IMR-90 (cell line): ENCODE data around the gene HOXC13. TPM values are rescaled to one million over a fixed set of nuclear protein-coding genes. Genes with fewer than 3 reads are reported as not detected.

Experiments used
- ATAC-seq: fragments of 200-7000 bp; cut with Tn5 transposase; 2 replicates; pipeline ENCODE4 v1.9.1; 2020; ENCODE audit warnings: low read depth, mild to moderate bottlenecking, moderate library complexity
- BruUV-seq: library from RNA; stranded (reverse); fragments of 400-500 nt; replicated peaks from 2 replicates; lab custom pipeline; 2021; lab: Mats Ljungman, UMichigan
- CTCF ChIA-PET: fragments of 300-600 bp; formaldehyde crosslinking; extraction: SDS; loops from one replicate; lab custom pipeline; 2021; ENCODE audit warnings: antibody characterized with exemption; lab: Yijun Ruan, JAX
- POLR2A ChIA-PET: fragments of 300-600 bp; sonication (Branson Sonifier 250); formaldehyde crosslinking; loops from one replicate; lab custom pipeline; 2022; ENCODE audit warnings: antibody characterized with exemption; ENCODE audit not compliant: unreplicated experiment; lab: Charles Lee
- DNase-seq: peaks from one replicate; pipeline ENCODE4 v3.0.0; 2013
- H2AFZ ChIP-seq: replicated peaks from 2 replicates; pipeline ENCODE3; 2013; ENCODE audit warnings: low read length, mild to moderate bottlenecking; ENCODE audit not compliant: poor library complexity
- H2AK5ac ChIP-seq: 2 replicates; pipeline ENCODE4 v1.6.1; 2013; ENCODE audit warnings: low read depth, low read length, inconsistent platforms
- H2AK9ac ChIP-seq: replicated peaks from 2 replicates; pipeline ENCODE3; 2013; ENCODE audit warnings: mild to moderate bottlenecking, low read depth, low read length, moderate library complexity; ENCODE audit not compliant: poor library complexity
- H2BK120ac ChIP-seq: 2 replicates; pipeline ENCODE4 v1.6.1; 2013; ENCODE audit warnings: low read depth, low read length, inconsistent platforms
- H2BK15ac ChIP-seq: 3 replicates; pipeline ENCODE4 v1.6.1; 2013; ENCODE audit warnings: low read depth, low read length, inconsistent platforms
- H2BK20ac ChIP-seq: 2 replicates; pipeline ENCODE4 v1.6.1; 2013; ENCODE audit warnings: low read depth, mild to moderate bottlenecking, inconsistent platforms, low read length, moderate library complexity
- H2BK5ac ChIP-seq: 2 replicates; pipeline ENCODE4 v1.6.1; 2013; ENCODE audit warnings: mild to moderate bottlenecking, low read depth, low read length, inconsistent platforms; ENCODE audit not compliant: poor library complexity, severe bottlenecking
- H3K14ac ChIP-seq: replicated peaks from 2 replicates; pipeline ENCODE4 v1.6.1; 2013; ENCODE audit warnings: low read depth, low read length, inconsistent platforms
- H3K18ac ChIP-seq: 2 replicates; pipeline ENCODE4 v1.6.1; 2013; ENCODE audit warnings: low read depth, low read length, control low read depth
- H3K23ac ChIP-seq: 2 replicates; pipeline ENCODE4 v1.6.1; 2013; ENCODE audit warnings: low read depth, low read length, inconsistent platforms
- H3K27ac ChIP-seq: 2 replicates; pipeline ENCODE4 v1.5.1; 2013; ENCODE audit warnings: mild to moderate bottlenecking, control low read depth, low read length; ENCODE audit not compliant: insufficient read depth
- H3K27me3 ChIP-seq: 2 replicates; pipeline ENCODE4 v1.6.1; 2013; ENCODE audit warnings: low read length; ENCODE audit not compliant: control insufficient read depth, insufficient read depth
- H3K36me3 ChIP-seq: 2 replicates; pipeline ENCODE4 v1.6.1; 2013; ENCODE audit warnings: low read length, mixed read lengths; ENCODE audit not compliant: control insufficient read depth, insufficient read depth
- H3K4ac ChIP-seq: 2 replicates; pipeline ENCODE4 v1.6.1; 2013; ENCODE audit warnings: low read depth, low read length, inconsistent platforms
- H3K4me1 ChIP-seq: 2 replicates; pipeline ENCODE4 v1.6.1; 2013; ENCODE audit warnings: low read length, mixed read lengths; ENCODE audit not compliant: control insufficient read depth, insufficient read depth
- H3K4me2 ChIP-seq: 2 replicates; pipeline ENCODE4 v1.6.1; 2013; ENCODE audit warnings: low read depth, mild to moderate bottlenecking, control low read depth, low read length, moderate library complexity
- H3K4me3 ChIP-seq: 2 replicates; pipeline ENCODE4 v1.5.1; 2013; ENCODE audit warnings: low read depth, mild to moderate bottlenecking, control low read depth, low read length, moderate library complexity; ENCODE audit not compliant: insufficient read depth
- H3K56ac ChIP-seq: 2 replicates; pipeline ENCODE4 v1.6.1; 2013; ENCODE audit warnings: low read length, inconsistent platforms; ENCODE audit not compliant: insufficient read depth; ENCODE audit errors: extremely low read depth
- H3K79me1 ChIP-seq, 2 experiments: 2 replicates each; pipeline ENCODE4 v1.6.1; 2013; ENCODE audit warnings: low read length in 2 of 2, inconsistent platforms in 1 of 2, low read depth in 1 of 2
- H3K9ac ChIP-seq: 2 replicates; pipeline ENCODE4 v1.6.1; 2013; ENCODE audit warnings: low read depth, low read length, control low read depth
- H3K9me1 ChIP-seq: 2 replicates; pipeline ENCODE4 v1.6.1; 2013; ENCODE audit warnings: low read length, inconsistent platforms; ENCODE audit not compliant: insufficient read depth
- H3K9me3 ChIP-seq: 2 replicates; pipeline ENCODE4 v1.6.1; 2013; ENCODE audit warnings: low read length; ENCODE audit not compliant: control insufficient read depth, insufficient read depth
- H4K20me1 ChIP-seq: 2 replicates; pipeline ENCODE4 v1.6.1; 2013; ENCODE audit warnings: low read length, inconsistent platforms; ENCODE audit not compliant: insufficient read depth
- H4K5ac ChIP-seq: 2 replicates; pipeline ENCODE4 v1.6.1; 2013; ENCODE audit warnings: mild to moderate bottlenecking, low read depth, low read length, control low read depth
- H4K8ac ChIP-seq, 2 experiments: 2 replicates each; pipeline ENCODE4 v1.6.1; 2013; ENCODE audit warnings: low read depth in 2 of 2, low read length in 2 of 2, control low read depth in 1 of 2, inconsistent platforms in 1 of 2
- H4K91ac ChIP-seq: 2 replicates; pipeline ENCODE4 v1.6.1; 2013; ENCODE audit warnings: low read depth, low read length, inconsistent platforms; ENCODE audit not compliant: insufficient read depth
- BHLHE40 ChIP-seq: fragments of 150-350 bp; IDR thresholded peaks from 2 replicates; pipeline ENCODE4 v1.6.1; 2016; ENCODE audit warnings: mild to moderate bottlenecking, low read depth, low read length
- CEBPB ChIP-seq: IDR thresholded peaks from 2 replicates; pipeline ENCODE4 v1.6.1; 2012; ENCODE audit warnings: low read depth, low read length, improper control_type of control experiment
- CHD1 ChIP-seq: IDR thresholded peaks from 2 replicates; pipeline ENCODE4 v1.6.1; 2012; ENCODE audit warnings: low read depth, low read length, improper control_type of control experiment
- CTCF ChIP-seq: conservative IDR thresholded peaks from 2 replicates; pipeline ENCODE4 v1.5.1; 2012; ENCODE audit warnings: mild to moderate bottlenecking, low read depth, low read length, improper control_type of control experiment
- FOS ChIP-seq: fragments of 150-350 bp; IDR thresholded peaks from 2 replicates; pipeline ENCODE4 v1.6.1; 2016; ENCODE audit warnings: low read depth, low read length
- MAFK ChIP-seq: IDR thresholded peaks from 2 replicates; pipeline ENCODE4 v1.6.1; 2012; ENCODE audit warnings: low read depth, low read length, improper control_type of control experiment
- MAZ ChIP-seq: IDR thresholded peaks from 2 replicates; pipeline ENCODE4 v1.6.1; 2012; ENCODE audit warnings: low read depth, mild to moderate bottlenecking, low read length, improper control_type of control experiment, moderate library complexity, borderline replicate concordance
- MXI1 ChIP-seq: IDR thresholded peaks from 2 replicates; pipeline ENCODE4 v1.6.1; 2012; ENCODE audit warnings: low read depth, mild to moderate bottlenecking, low read length, moderate library complexity, borderline replicate concordance
- NFE2L2 ChIP-seq: fragments of 150-350 bp; IDR thresholded peaks from 2 replicates; pipeline ENCODE4 v1.6.1; 2016; ENCODE audit warnings: low read depth, mild to moderate bottlenecking, low read length
- POLR2A ChIP-seq: IDR thresholded peaks from 2 replicates; pipeline ENCODE4 v1.6.1; 2012; ENCODE audit warnings: mild to moderate bottlenecking, low read depth, low read length
- RAD21 ChIP-seq: IDR thresholded peaks from 2 replicates; pipeline ENCODE4 v1.6.1; 2012; ENCODE audit warnings: low read length, improper control_type of control experiment
- RCOR1 ChIP-seq: IDR thresholded peaks from 2 replicates; pipeline ENCODE4 v1.6.1; 2012; ENCODE audit warnings: mild to moderate bottlenecking, low read length, improper control_type of control experiment; ENCODE audit not compliant: insufficient replicate concordance
- RFX5 ChIP-seq: IDR thresholded peaks from 2 replicates; pipeline ENCODE4 v1.8.0; 2012; ENCODE audit warnings: low read depth, mild to moderate bottlenecking, low read length, moderate library complexity
- SMC3 ChIP-seq: fragments of 150-350 bp; IDR thresholded peaks from 2 replicates; pipeline ENCODE4 v1.6.1; 2016; ENCODE audit warnings: low read depth, mild to moderate bottlenecking, antibody characterized with exemption, low read length, moderate library complexity
- USF2 ChIP-seq: fragments of 150-350 bp; IDR thresholded peaks from 2 replicates; pipeline ENCODE4 v1.6.1; 2017; ENCODE audit warnings: mild to moderate bottlenecking, antibody characterized with exemption, low read length, low read depth
- WGBS, 2 experiments: methylation state at CpG; one replicate each; pipeline versions ENCODE4 v1.1.5 to v1.1.7; 2013; ENCODE audit warnings: missing lambda C conversion rate in 2 of 2; ENCODE audit not compliant: insufficient read length in 1 of 2; ENCODE audit errors: extremely low coverage in 2 of 2; 5-methylcytosine and 5-hydroxymethylcytosine counted together
- dilution Hi-C: fragments of 300-500 bp; cut with HindIII; formaldehyde crosslinking; loops from one replicate; pipeline ENCODE4 v1.14.3; 2018; ENCODE audit warnings: low sequenced_read_pairs; ENCODE audit not compliant: unreplicated experiment
- in situ Hi-C: fragments of 300-500 bp; cut with MboI; formaldehyde crosslinking; loops from 3 replicates; pipeline ENCODE4 v1.14.3; 2019; ENCODE audit warnings: low sequenced_read_pairs, inconsistent platforms, mixed read lengths
- intact Hi-C: fragments of 100-400 bp; cut with micrococcal nuclease; formaldehyde crosslinking; loops from 2 replicates; pipeline ENCODE4 v1.10.0; 2022
- polyA plus RNA-seq, 3 experiments: library from polyadenylated mRNA; depleted of rRNA; stranded (reverse); fragments of >200 nt; gene quantifications; 2 replicates each; pipeline ENCODE4 v1.2.3, GENCODE V29; 2012; ENCODE audit warnings: low replicate concordance in 1 of 3
- total RNA-seq: library from RNA; depleted of rRNA; stranded (reverse); fragments of >200 nt; gene quantifications from 2 replicates; pipeline ENCODE4 v1.2.3, GENCODE V29; 2012

The HOXC13 gene
- total and polyA plus RNA-seq, 2 of the 4 experiments (the other 2 are of a cell fraction), result not detected

GRCh38 chr12:53974084-53975063 is 35.7 kb downstream of the HOXC13 start, which contains the start of gene HOTAIR:
Gene HOTAIR, minus strand, starts transcription at chr12:53974954.
- TF ChIP-seq MAZ (no peak), CEBPB (no peak), CHD1 (no peak), RCOR1 (no peak), USF2 (no peak), RFX5 (no peak), BHLHE40 (no peak), MXI1 (no peak), FOS (no peak), POLR2A (no peak), RAD21 (no peak), NFE2L2 (no peak), MAFK (no peak), CTCF (no peak), SMC3 (no peak)
- Histone ChIP-seq H4K5ac (no peak within 1 kb of the TSS), H3K4me1 (peaks cover 2% of the 10 kb centered on the region; the same call in 1 of the 2 replicates), H4K91ac (no peak within 1 kb of the TSS), H3K18ac (no peak within 1 kb of the TSS), H3K9ac (no peak within 1 kb of the TSS), H3K27ac (no peak within 1 kb of the TSS), H4K20me1 (peaks cover 2% of the 10 kb centered on the region; the same call in 1 of the 2 replicates), H3K79me1 (no peaks in the 10 kb centered on the region), H2AK9ac (no peak within 1 kb of the TSS), H2BK5ac (no peak within 1 kb of the TSS), H3K9me1 (no peaks in the 10 kb centered on the region), H2AFZ (peak within 1 kb of the TSS; percentile 14), H3K9me3 (peaks cover 15% of the 10 kb centered on the region), H3K14ac (no peak within 1 kb of the TSS), H3K4ac (no peak within 1 kb of the TSS), H3K27me3 (peaks cover 97% of the 10 kb centered on the region), H3K56ac (no peak within 1 kb of the TSS), H3K36me3 (no peaks in the 10 kb centered on the region), H2BK15ac (no peak within 1 kb of the TSS), H3K4me2 (peak within 1 kb of the TSS; percentile 50; the same call in 1 of the 2 replicates), H3K4me3 (no peak within 1 kb of the TSS), H2BK120ac (no peak within 1 kb of the TSS), H2BK20ac (no peak within 1 kb of the TSS), H2AK5ac (no peak within 1 kb of the TSS), H4K8ac (no peak within 1 kb of the TSS), H3K23ac (no peak within 1 kb of the TSS)
- dilution Hi-C loops (no loop called here), in situ Hi-C loops (no loop called here), intact Hi-C loops (no loop called here)
- BruUV-seq, result no TSS peak
- POLR2A ChIA-PET, result no interaction called here
- ATAC-seq (no peak; the same call in 1 of the 2 replicates), DNase-seq (no peak)
- CTCF ChIA-PET, result no interaction called here
- 5% methylated on average over 4 of the region's 63 CpGs; no CpG with 5 or more reads in 1 of the 2 experiments for WGBS, 2 experiments
